ENCODE measurements around the gene DDX24.

DDX24 gene

GRCh38 chr14:93998871-93999403, 82.1 kb downstream of the DDX24 start:
- TF ChIP-seq CTCF (IDR thresholded peaks at IDR 0.05; ENCODE audit: control extremely low read depth, extremely low read depth, low read depth, missing control alignments): no peak
- DNase-seq (ENCODE audit: extremely low spot score): no peak
- ChIA-PET CTCF (interaction anchor here (1.1 to 17.4 kb wide), 13 partner anchors 9 to 142 kb away, joined by 3 to 664 read pairs (median 11); partner anchors contain the start of gene ASB2), POLR2A (interaction anchor here (0.9 to 1.4 kb wide), 4 partner anchors 17 to 59 kb away, joined by 3 to 6 read pairs (median 4); no protein-coding TSS in a partner anchor)

All from GM10248 (cell line).